GM13976 (cell line): Measurements from ENCODE around the gene RBM45.
"Not testable (repeated sequence)": the region's sequence is repeated elsewhere in the genome, so short reads cannot be mapped to it uniquely, and the experiment has no call there.

Experiments
- DNase-seq: peaks from one replicate; pipeline ENCODE4 v3.0.0; 2012; ENCODE audit warnings: low spot score
- in situ Hi-C: fragments of 300-500 bp; cut with MboI; formaldehyde crosslinking; loops from one replicate; pipeline ENCODE4 v1.12.0; 2022; ENCODE audit warnings: low sequenced_read_pairs, mixed read lengths, inconsistent platforms; ENCODE audit not compliant: unreplicated experiment
- TF ChIP-seq, protein P1 (sequence below): IDR thresholded peaks from 2 replicates; pipeline ENCODE4 v1.5.1; 2012; ENCODE audit warnings: borderline replicate concordance, mild to moderate bottlenecking; ENCODE audit not compliant: insufficient read depth; ENCODE audit errors: extremely low read depth, missing control alignments, control extremely low read depth

RBM45 gene

GRCh38 chr2:178136321-178137025 is 24.2 kb downstream of the RBM45 start:
- in situ Hi-C loops = no loop called here
- TF ChIP-seq, protein P1, sequence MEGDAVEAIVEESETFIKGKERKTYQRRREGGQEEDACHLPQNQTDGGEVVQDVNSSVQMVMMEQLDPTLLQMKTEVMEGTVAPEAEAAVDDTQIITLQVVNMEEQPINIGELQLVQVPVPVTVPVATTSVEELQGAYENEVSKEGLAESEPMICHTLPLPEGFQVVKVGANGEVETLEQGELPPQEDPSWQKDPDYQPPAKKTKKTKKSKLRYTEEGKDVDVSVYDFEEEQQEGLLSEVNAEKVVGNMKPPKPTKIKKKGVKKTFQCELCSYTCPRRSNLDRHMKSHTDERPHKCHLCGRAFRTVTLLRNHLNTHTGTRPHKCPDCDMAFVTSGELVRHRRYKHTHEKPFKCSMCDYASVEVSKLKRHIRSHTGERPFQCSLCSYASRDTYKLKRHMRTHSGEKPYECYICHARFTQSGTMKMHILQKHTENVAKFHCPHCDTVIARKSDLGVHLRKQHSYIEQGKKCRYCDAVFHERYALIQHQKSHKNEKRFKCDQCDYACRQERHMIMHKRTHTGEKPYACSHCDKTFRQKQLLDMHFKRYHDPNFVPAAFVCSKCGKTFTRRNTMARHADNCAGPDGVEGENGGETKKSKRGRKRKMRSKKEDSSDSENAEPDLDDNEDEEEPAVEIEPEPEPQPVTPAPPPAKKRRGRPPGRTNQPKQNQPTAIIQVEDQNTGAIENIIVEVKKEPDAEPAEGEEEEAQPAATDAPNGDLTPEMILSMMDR = no peak
- no peak for DNase-seq

DNA sequence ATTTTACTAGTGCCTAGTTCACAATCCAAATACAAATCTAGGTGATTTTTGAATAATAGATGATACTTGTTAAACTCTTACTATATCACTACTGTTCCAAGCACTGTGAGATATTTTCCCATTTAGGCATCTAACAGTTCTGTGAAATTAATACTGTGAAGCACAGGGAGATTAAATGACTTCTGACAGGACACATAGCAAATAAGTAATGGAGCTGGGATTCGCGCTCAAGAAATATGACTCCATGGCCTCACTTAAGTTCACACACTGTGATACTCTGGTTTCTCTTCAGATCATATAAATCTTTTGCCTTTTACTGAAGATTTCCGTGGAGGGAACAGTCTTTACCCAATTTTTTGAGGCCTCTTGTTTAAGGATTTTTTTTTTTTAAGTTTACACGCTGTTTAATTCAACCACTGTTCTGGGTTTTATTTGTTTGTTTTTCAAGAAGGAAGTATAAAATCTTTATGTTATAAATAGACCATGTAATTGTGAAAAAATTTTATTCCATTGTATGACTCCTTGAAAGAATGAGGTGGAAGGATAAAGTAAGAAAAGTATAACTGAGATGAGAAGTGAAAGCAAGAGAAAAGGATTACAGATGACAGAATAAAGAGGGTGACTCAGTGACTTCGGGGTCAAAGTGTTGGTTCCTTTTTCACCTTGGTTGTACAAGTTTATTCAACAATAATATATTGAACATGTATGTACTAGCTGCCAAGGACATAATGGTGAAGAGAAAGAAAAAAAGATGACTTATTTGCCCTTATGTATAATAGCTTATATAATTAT is 30.2 kb downstream of the RBM45 start:
- TF ChIP-seq, protein P1 = no peak
- no peak for DNase-seq
- in situ Hi-C loops = no loop called here

- TF ChIP-seq, protein P1 = no peak
- DNase-seq = no peak
- in situ Hi-C loops = no loop called here
Observed at GRCh38 chr2:178143481-178143880, 31.2 kb downstream of the RBM45 start.

GRCh38 chr2:178152033-178152432 is 39.8 kb downstream of the RBM45 start:
- DNase-seq = no peak
- TF ChIP-seq, protein P1 = no peak
- in situ Hi-C loops = no loop called here

DNA sequence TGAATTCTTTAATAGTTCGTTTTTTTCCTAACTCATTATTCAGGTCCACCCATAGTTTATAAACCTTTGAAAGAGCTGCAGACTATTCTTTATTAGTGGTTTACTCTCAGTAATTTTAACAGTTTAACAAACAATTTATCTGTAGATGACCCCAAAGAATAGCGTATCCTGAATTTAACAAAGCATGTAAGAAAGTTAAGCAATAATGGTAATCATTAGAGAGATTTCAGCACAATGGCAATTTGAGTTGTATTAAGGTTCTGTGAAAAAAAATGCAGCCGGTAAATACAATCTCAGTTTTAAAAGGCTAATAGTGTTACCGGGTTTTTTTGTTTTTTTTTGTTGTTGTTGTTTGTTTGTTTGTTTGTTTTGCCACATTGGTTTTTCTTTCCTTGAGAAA is 40.3 kb downstream of the RBM45 start:
- in situ Hi-C loops = no loop called here
- DNase-seq = no peak
- TF ChIP-seq, protein P1 = no peak

GRCh38 chr2:178152977-178153376 is 40.7 kb downstream of the RBM45 start:
- TF ChIP-seq, protein P1 = no peak
- in situ Hi-C loops = no loop called here
- DNase-seq = no peak

DNA sequence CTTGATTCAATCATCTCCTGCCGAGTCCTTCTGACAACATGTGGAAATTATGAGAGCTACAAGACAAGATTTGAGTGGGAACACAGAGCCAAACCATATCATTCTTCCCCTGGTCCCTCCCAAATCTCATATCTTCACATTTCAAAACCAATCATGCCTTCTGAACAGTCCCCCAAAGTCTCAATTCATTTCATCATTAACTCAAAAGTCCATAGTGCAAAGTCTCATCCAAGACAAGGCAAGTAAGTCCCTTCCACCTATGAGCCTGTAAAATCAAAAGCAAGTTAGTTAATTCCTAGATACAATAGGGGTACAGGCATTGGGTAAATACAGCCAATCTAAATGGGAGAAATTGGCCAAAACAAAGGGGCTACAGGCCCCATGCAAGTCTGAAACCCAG is 41.6 kb downstream of the RBM45 start:
- DNase-seq, in situ Hi-C loops: not testable (repeated sequence)
